ENCODE measurements around the gene ANXA9.

Gene ANXA9

GRCh38 chr1:150972417-150972940 is 9.6 kb upstream of the ANXA9 start:
- no CpG with 5 or more reads among the region's 4 CpGs for WGBS, 2 donors (ENCODE audit: extremely low coverage in 2 of 2, insufficient read length in 2 of 2, insufficient replicate concordance in 1 of 2)
- H3K18ac ChIP-seq (ENCODE audit: low read length), result no peak overlapping the region

DNA sequence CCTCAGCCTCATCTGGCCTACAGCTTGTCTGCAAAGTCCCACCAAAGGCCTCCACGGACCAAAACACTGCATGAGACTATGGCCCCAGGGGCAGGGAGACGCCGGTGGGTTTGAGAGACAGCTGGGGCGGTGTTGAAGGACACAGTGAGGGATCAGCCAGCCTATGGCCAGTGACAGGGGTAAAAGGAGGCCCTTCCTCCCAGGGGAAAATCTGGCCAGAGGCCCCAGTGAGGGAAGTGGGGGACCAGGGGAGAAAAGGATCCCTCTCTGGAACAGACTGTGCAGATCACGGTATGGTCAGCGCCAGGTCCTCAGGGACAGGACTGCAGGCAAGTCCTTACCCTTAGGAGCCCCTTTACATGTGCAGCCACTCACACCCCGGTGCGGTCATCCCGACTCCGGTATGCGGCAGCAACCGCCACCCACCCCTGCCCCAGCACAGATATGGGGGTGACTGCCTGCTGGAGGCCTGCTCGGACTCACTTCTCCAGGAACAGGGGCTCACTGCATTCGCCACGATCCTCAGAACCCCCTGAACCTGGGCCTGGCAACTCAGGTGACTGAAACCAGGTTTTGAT is 8.7 kb upstream of the ANXA9 start:
- Histone ChIP-seq H3K27me3 (ENCODE audit: control insufficient read depth in 3 of 3, insufficient read depth in 3 of 3, low read depth in 1 of 3, low read length in 3 of 3) (peaks cover 0 to 2% (median 0%) of the 10 kb centered on the region in 3 experiments), H3K27ac (replicated peaks; ENCODE audit: low read length) (no peak overlapping the region), H3K4ac (ENCODE audit: low read length) (peak overlapping the region; percentile 7), H2BK15ac (ENCODE audit: low read length) (peak overlapping the region; percentile 17), H3K14ac (ENCODE audit: low read length) (peak overlapping the region; percentile 1), H4K91ac (ENCODE audit: low read depth, low read length, poor library complexity) (no peak overlapping the region), H3K4me2 (ENCODE audit: insufficient read depth, low read length, poor library complexity, severe bottlenecking) (peak overlapping the region; percentile 89), H2BK12ac (ENCODE audit: low read length) (no peak overlapping the region), H3K79me1 (ENCODE audit: low read depth, low read length) (peaks cover 9% of the 10 kb centered on the region), H3K9me3 (replicated peaks in 1 of 2; ENCODE audit: control insufficient read depth in 2 of 2, insufficient read depth in 1 of 2, low read depth in 1 of 2, low read length in 2 of 2) (peaks cover 0 to 5% of the 10 kb centered on the region in 2 donors), H2BK120ac (ENCODE audit: low read depth, low read length) (no peak overlapping the region), H2AFZ (ENCODE audit: low read length) (no peak overlapping the region), H3K4me1 (ENCODE audit: control insufficient read depth in 2 of 2, insufficient read depth in 1 of 2, low read depth in 1 of 2, low read length in 2 of 2) (peaks cover 33 to 35% of the 10 kb centered on the region in 2 donors), H3K36me3 (replicated peaks in 1 of 2; ENCODE audit: control insufficient read depth in 2 of 2, insufficient read depth in 2 of 2, low read length in 2 of 2) (peaks cover 6 to 18% of the 10 kb centered on the region in 2 donors), H3K23ac (ENCODE audit: low read depth, low read length, poor library complexity) (no peak overlapping the region), H3K9ac (ENCODE audit: low read depth, low read length, poor library complexity) (peak overlapping the region; percentile 96), H2AK5ac (ENCODE audit: low read depth, low read length) (peak overlapping the region; percentile 57), H2BK5ac (ENCODE audit: low read length) (no peak overlapping the region), H4K8ac (ENCODE audit: low read depth, low read length) (no peak overlapping the region), H3K4me3 (ENCODE audit: low read length in 2 of 2) (peak overlapping the region; percentile 86 to 89), H3K18ac (ENCODE audit: low read length) (peak overlapping the region; percentile 96)
- WGBS, 2 donors (ENCODE audit: extremely low coverage in 2 of 2, insufficient read length in 2 of 2, insufficient replicate concordance in 1 of 2), result no CpG with 5 or more reads among the region's 15 CpGs
- DNase-seq (ENCODE audit: low spot score), result no peak

More at GRCh38 chr1:150972417-150972940, 9.6 kb upstream of the ANXA9 start:
- Histone ChIP-seq H3K9ac (ENCODE audit: low read depth, low read length, poor library complexity) (no peak overlapping the region), H3K9me3 (replicated peaks in 1 of 2; ENCODE audit: control insufficient read depth in 2 of 2, insufficient read depth in 1 of 2, low read depth in 1 of 2, low read length in 2 of 2) (peaks cover 0 to 5% of the 10 kb centered on the region in 2 donors), H2AFZ (ENCODE audit: low read length) (no peak overlapping the region), H3K4me1 (ENCODE audit: control insufficient read depth in 2 of 2, insufficient read depth in 1 of 2, low read depth in 1 of 2, low read length in 2 of 2) (peaks cover 33 to 35% of the 10 kb centered on the region in 2 donors), H2BK5ac (ENCODE audit: low read length) (peak overlapping the region; percentile 4), H3K14ac (ENCODE audit: low read length) (no peak overlapping the region), H2BK15ac (ENCODE audit: low read length) (no peak overlapping the region), H3K36me3 (replicated peaks in 1 of 2; ENCODE audit: control insufficient read depth in 2 of 2, insufficient read depth in 2 of 2, low read length in 2 of 2) (peaks cover 15 to 27% of the 10 kb centered on the region in 2 donors), H3K4me2 (ENCODE audit: insufficient read depth, low read length, poor library complexity, severe bottlenecking) (no peak overlapping the region), H3K4me3 (ENCODE audit: low read length in 2 of 2) (peak overlapping the region in 1 of 2 donors; percentile 86), H2BK120ac (ENCODE audit: low read depth, low read length) (no peak overlapping the region), H3K27ac (replicated peaks; ENCODE audit: low read length) (peak overlapping the region; percentile 63), H3K79me1 (ENCODE audit: low read depth, low read length) (peaks cover 9% of the 10 kb centered on the region), H3K27me3 (ENCODE audit: control insufficient read depth in 3 of 3, insufficient read depth in 3 of 3, low read depth in 1 of 3, low read length in 3 of 3) (peaks cover 0 to 2% (median 0%) of the 10 kb centered on the region in 3 experiments), H4K8ac (ENCODE audit: low read depth, low read length) (no peak overlapping the region), H4K91ac (ENCODE audit: low read depth, low read length, poor library complexity) (no peak overlapping the region), H3K4ac (ENCODE audit: low read length) (no peak overlapping the region), H3K23ac (ENCODE audit: low read depth, low read length, poor library complexity) (no peak overlapping the region), H2BK12ac (ENCODE audit: low read length) (no peak overlapping the region), H2AK5ac (ENCODE audit: low read depth, low read length) (no peak overlapping the region)
- DNase-seq (ENCODE audit: low spot score), result no peak

- Histone ChIP-seq H4K91ac (ENCODE audit: low read depth, low read length, poor library complexity) (no peak overlapping the region), H4K8ac (ENCODE audit: low read depth, low read length) (no peak overlapping the region)
- DNase-seq (ENCODE audit: low spot score), result no peak
These were observed 8.1 kb upstream of the ANXA9 start for GRCh38 chr1:150973836-150974579.

More at GRCh38 chr1:150973836-150974579, 8.1 kb upstream of the ANXA9 start:
- H2AFZ ChIP-seq (ENCODE audit: low read length), result peak overlapping the region; percentile 93
- peak overlapping the region; percentile 96 for H3K18ac ChIP-seq (ENCODE audit: low read length)
- peaks cover 0 to 5% of the 10 kb centered on the region in 2 donors for H3K9me3 ChIP-seq (replicated peaks in 1 of 2; ENCODE audit: control insufficient read depth in 2 of 2, insufficient read depth in 1 of 2, low read depth in 1 of 2, low read length in 2 of 2)
- peaks cover 0 to 2% (median 0%) of the 10 kb centered on the region in 3 experiments for H3K27me3 ChIP-seq (ENCODE audit: control insufficient read depth in 3 of 3, insufficient read depth in 3 of 3, low read depth in 1 of 3, low read length in 3 of 3)
- peak overlapping the region; percentile 96 for H3K9ac ChIP-seq (ENCODE audit: low read depth, low read length, poor library complexity)
- H2BK15ac ChIP-seq (ENCODE audit: low read length), result peak overlapping the region; percentile 17
- peak overlapping the region; percentile 50 for H2BK120ac ChIP-seq (ENCODE audit: low read depth, low read length)
- H2AK5ac ChIP-seq (ENCODE audit: low read depth, low read length), result peak overlapping the region; percentile 57
- no peak overlapping the region for H2BK12ac ChIP-seq (ENCODE audit: low read length)
- H3K23ac ChIP-seq (ENCODE audit: low read depth, low read length, poor library complexity), result peak overlapping the region; percentile 46
- peak overlapping the region; percentile 85 for H2BK5ac ChIP-seq (ENCODE audit: low read length)
- H3K79me1 ChIP-seq (ENCODE audit: low read depth, low read length), result peaks cover 6% of the 10 kb centered on the region
- peak overlapping the region; percentile 46 for H3K27ac ChIP-seq (replicated peaks; ENCODE audit: low read length)
- no CpG with 5 or more reads among the region's 67 CpGs for WGBS, 2 donors (ENCODE audit: extremely low coverage in 2 of 2, insufficient read length in 2 of 2, insufficient replicate concordance in 1 of 2)
- peaks cover 0 to 11% of the 10 kb centered on the region in 2 donors for H3K36me3 ChIP-seq (replicated peaks in 1 of 2; ENCODE audit: control insufficient read depth in 2 of 2, insufficient read depth in 2 of 2, low read length in 2 of 2)
- peak overlapping the region; percentile 7 for H3K4ac ChIP-seq (ENCODE audit: low read length)
- peaks cover 33 to 36% of the 10 kb centered on the region in 2 donors for H3K4me1 ChIP-seq (ENCODE audit: control insufficient read depth in 2 of 2, insufficient read depth in 1 of 2, low read depth in 1 of 2, low read length in 2 of 2)
- H3K14ac ChIP-seq (ENCODE audit: low read length), result peak overlapping the region; percentile 1
- H3K4me2 ChIP-seq (ENCODE audit: insufficient read depth, low read length, poor library complexity, severe bottlenecking), result peak overlapping the region; percentile 89
- peak overlapping the region; percentile 86 to 89 for H3K4me3 ChIP-seq (ENCODE audit: low read length in 2 of 2)

Measured in neuronal stem cell (in vitro differentiated cells).